GM06990 (cell line): ENCODE data around the gene AKT3.

Source experiments
- DNase-seq: peaks from one replicate; pipeline ENCODE4 v3.0.0-alpha.2; 2011; ENCODE audit not compliant: insufficient read length; ENCODE audit errors: extremely low read depth
- H3K27me3 ChIP-seq: replicated peaks from 2 replicates; pipeline ENCODE4 v1.6.0; 2011; ENCODE audit warnings: low read length; ENCODE audit not compliant: control insufficient read depth, insufficient read depth
- H3K36me3 ChIP-seq: 2 replicates; pipeline ENCODE4 v1.5.1; 2011; ENCODE audit warnings: low read length; ENCODE audit not compliant: control insufficient read depth, insufficient read depth
- H3K4me3 ChIP-seq: replicated peaks from 2 replicates; pipeline ENCODE4 v1.5.1; 2011; ENCODE audit warnings: low read depth, mild to moderate bottlenecking, control low read depth, low read length
- TF ChIP-seq, protein P1 (sequence below): IDR thresholded peaks from 2 replicates; pipeline ENCODE4 v1.5.1; 2011; ENCODE audit warnings: low read length, control low read depth, mild to moderate bottlenecking, inconsistent platforms; ENCODE audit not compliant: insufficient read depth, poor library complexity, severe bottlenecking

The AKT3 gene

DNA sequence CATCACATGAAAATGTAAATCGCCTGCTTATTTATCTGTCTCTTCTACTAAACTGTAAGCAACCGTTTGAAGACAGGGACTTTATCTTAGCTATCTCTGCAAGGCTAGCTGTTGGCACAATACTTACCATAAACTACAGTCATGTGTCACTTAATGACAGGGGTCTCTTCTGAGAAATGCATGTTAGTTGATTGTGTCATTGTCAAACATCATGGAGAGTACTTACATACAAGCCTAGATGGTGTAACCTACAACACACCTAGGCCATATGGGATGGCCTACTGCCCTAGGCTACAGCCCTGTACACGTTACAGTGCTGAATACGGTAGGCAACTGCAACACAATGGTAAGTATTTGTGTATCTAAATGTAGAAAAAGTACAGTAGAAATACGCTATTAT is 326.3 kb downstream of the AKT3 start:
- no peak for DNase-seq
- Histone ChIP-seq H3K36me3 (no peaks in the 10 kb centered on the region), H3K27me3 (no peaks in the 10 kb centered on the region), H3K4me3 (no peak overlapping the region)
- TF ChIP-seq, protein P1, sequence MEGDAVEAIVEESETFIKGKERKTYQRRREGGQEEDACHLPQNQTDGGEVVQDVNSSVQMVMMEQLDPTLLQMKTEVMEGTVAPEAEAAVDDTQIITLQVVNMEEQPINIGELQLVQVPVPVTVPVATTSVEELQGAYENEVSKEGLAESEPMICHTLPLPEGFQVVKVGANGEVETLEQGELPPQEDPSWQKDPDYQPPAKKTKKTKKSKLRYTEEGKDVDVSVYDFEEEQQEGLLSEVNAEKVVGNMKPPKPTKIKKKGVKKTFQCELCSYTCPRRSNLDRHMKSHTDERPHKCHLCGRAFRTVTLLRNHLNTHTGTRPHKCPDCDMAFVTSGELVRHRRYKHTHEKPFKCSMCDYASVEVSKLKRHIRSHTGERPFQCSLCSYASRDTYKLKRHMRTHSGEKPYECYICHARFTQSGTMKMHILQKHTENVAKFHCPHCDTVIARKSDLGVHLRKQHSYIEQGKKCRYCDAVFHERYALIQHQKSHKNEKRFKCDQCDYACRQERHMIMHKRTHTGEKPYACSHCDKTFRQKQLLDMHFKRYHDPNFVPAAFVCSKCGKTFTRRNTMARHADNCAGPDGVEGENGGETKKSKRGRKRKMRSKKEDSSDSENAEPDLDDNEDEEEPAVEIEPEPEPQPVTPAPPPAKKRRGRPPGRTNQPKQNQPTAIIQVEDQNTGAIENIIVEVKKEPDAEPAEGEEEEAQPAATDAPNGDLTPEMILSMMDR, result no peak

DNA sequence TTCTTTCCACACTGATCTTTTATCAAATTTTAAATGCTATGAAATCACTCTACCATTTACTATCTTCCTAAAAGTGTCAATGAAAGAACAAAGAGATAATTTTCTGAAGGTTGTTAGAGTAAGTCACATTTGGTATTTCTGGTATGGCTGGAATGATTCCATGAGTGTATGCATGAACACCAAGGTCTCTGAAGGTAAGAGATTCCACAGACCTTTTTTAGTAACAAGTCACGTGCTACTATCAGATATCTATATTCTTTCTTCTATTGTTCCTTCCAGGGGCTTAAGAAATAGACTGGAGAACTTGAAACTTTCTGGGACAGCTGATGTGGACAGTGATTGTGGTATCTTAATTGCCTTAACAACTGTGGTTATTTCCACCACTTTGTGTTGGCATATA is 329.2 kb downstream of the AKT3 start:
- DNase-seq, result no peak
- Histone ChIP-seq H3K27me3 (no peaks in the 10 kb centered on the region), H3K36me3 (no peaks in the 10 kb centered on the region), H3K4me3 (no peak overlapping the region)
- TF ChIP-seq, protein P1, result no peak

DNA sequence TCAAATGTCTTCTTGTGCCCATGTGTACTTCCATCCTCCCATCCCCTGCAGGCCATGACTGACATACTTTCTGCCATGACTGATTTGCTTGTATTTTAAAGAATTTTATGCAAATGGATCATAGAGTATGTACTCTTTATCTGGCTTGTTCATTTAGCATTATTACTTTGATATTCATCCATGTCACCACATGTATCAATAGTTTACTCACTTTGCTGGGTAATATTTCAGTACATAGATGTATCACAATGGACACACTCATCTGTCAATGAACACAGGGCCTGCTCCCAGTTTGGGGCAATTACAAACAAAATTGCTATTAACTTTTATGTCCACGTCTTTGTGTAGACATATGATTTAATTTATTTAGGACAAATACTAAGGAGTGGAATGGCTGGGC is 335.1 kb downstream of the AKT3 start:
- no peak for DNase-seq
- Histone ChIP-seq H3K36me3 (no peaks in the 10 kb centered on the region), H3K27me3 (no peaks in the 10 kb centered on the region), H3K4me3 (no peak overlapping the region)
- TF ChIP-seq, protein P1, result no peak

DNA sequence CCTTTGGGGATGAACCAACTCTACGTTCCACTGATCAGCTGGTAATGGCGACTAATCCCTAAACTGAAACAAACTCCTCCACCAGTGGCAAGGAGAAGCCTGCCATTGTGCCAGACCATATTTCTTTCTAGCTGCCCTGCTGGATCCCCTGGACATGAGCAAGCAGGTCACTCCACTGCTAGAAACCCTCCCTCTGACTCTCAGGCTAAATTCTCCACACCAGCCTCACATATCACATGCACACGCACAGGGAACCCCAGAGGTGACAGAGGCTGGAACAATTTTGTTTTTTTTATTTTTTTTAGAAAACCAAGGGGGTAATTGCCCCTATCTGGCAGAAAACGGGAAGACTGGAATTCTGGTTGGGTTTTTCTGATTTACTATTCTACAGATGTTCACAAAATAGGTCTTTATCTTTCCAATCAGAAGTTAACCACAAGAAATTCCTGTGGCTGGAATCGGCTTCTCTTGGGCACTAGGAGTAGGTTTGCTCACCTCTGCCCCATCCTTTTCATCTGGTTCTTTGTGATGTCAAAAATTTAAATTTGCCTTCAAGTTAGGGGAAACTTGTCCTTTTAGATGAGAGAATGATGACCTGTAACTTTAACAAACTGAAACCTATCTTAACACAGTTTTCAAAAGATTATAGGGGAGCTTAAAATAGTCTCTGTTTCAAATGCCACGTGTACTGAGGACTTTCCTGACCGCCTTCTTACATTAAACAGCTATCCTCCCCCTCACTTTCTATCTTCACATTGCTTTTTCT is 336.1 kb downstream of the AKT3 start:
- TF ChIP-seq, protein P1, result no peak
- H3K36me3 ChIP-seq, result no peaks in the 10 kb centered on the region
- DNase-seq, result no peak
- H3K4me3 ChIP-seq, result no peak overlapping the region
- H3K27me3 ChIP-seq, result no peaks in the 10 kb centered on the region

- H3K4me3 ChIP-seq, result no peak overlapping the region
- TF ChIP-seq, protein P1, result no peak
- H3K36me3 ChIP-seq, result no peaks in the 10 kb centered on the region
- no peaks in the 10 kb centered on the region for H3K27me3 ChIP-seq
- DNase-seq, result no peak
These were observed 339.1 kb downstream of the AKT3 start for GRCh38 chr1:243510928-243511327.
